Loucy (cell line): ENCODE measurements around the gene LCN15.

Experiments
- CTCF ChIP-seq: fragments of 200-600 bp; sonication (generic); conservative IDR thresholded peaks from 2 replicates; pipeline ENCODE4 v1.5.1; 2014; ENCODE audit warnings: mild to moderate bottlenecking, antibody characterized with exemption, low read length
- EZH2phosphoT487 ChIP-seq: fragments of 200-600 bp; IDR thresholded peaks from 2 replicates; pipeline ENCODE4 v1.6.1; 2018; ENCODE audit warnings: antibody characterized with exemption, mild to moderate bottlenecking, moderate library complexity, borderline replicate concordance

GRCh38 chr9:136729926-136730325, 34.4 kb downstream of the LCN15 start:
- TF ChIP-seq CTCF = no peak
- no peak for TF ChIP-seq EZH2phosphoT487
